HCT116 (cell line): ENCODE data around the gene PACSIN2.
"Not testable (repeated sequence)": the region's sequence is repeated elsewhere in the genome, so short reads cannot be mapped to it uniquely, and the experiment has no call there.

Experiments
- FOSL1 ChIP-seq: IDR thresholded peaks from 2 replicates; pipeline ENCODE4 v1.6.1; 2012; ENCODE audit warnings: low read depth
- POLR2A ChIP-seq: IDR thresholded peaks from 2 replicates; pipeline ENCODE4 v1.7.0; 2011; ENCODE audit warnings: borderline replicate concordance; ENCODE audit not compliant: insufficient read depth, insufficient read length; ENCODE audit errors: extremely low read depth
- RAD21 ChIP-seq: IDR thresholded peaks from 2 replicates; pipeline ENCODE4 v1.6.1; 2012; ENCODE audit warnings: low read depth, mild to moderate bottlenecking
- SRF ChIP-seq: IDR thresholded peaks from 2 replicates; pipeline ENCODE4 v1.6.1; 2012; ENCODE audit warnings: low read depth
- TCF7L2 ChIP-seq: IDR thresholded peaks from 2 replicates; pipeline ENCODE4 v1.7.0; 2011; ENCODE audit warnings: borderline replicate concordance, inconsistent platforms; ENCODE audit not compliant: insufficient read depth, insufficient read length; ENCODE audit errors: extremely low read depth
- YY1 ChIP-seq: IDR thresholded peaks from 2 replicates; pipeline ENCODE4 v1.6.1; 2011; ENCODE audit warnings: low read length, low read depth, moderate library complexity, mild to moderate bottlenecking; ENCODE audit not compliant: insufficient replicate concordance; ENCODE audit errors: extremely low read depth
- ZFX ChIP-seq: fragments of 450-650 bp; IDR thresholded peaks from 2 replicates; pipeline ENCODE4 v1.6.1; 2017
- TF ChIP-seq, protein P1 (sequence below): IDR thresholded peaks from 2 replicates; pipeline ENCODE4 v1.6.1; 2012; ENCODE audit warnings: low read depth
- TF ChIP-seq, protein P2 (sequence below), 3 experiments: fragments of 200-600 bp in 1 of 3; sonication (generic) in 1 of 3; IDR thresholded peaks in 2 of 3; conservative IDR thresholded peaks in 1 of 3; 2 replicates each; pipeline ENCODE4 v1.5.1; 2012 to 2017; ENCODE audit warnings: low read depth in 2 of 3, low read length in 2 of 3, antibody characterized with exemption in 1 of 3, borderline replicate concordance in 1 of 3, control low read depth in 1 of 3, mild to moderate bottlenecking in 1 of 3, mixed read lengths in 1 of 3, mixed run types in 1 of 3, moderate library complexity in 1 of 3; ENCODE audit not compliant: insufficient read depth in 1 of 3
- TF ChIP-seq, protein P3 (sequence below): IDR thresholded peaks from 2 replicates; pipeline ENCODE4 v1.6.1; 2012

DNA sequence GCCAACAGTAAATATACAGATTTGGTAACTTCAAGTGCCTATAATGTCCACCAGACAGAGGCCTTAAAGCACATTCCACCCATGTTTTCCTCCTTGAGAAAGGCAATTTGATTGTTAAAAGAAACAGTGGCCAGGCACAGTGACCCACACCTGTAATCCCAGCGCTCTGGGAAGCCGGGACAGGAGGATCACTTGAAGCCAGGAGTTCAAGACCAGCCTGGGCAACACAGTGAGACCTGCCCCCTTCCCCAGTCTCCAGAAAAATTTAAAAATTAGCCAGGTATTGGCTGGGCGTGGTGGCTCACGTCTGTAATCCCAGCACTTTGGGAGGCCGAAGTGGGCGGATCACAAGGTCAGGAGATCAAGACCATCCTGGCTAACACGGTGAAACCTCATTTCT is 19.3 kb downstream of the PACSIN2 start:
- not testable (repeated sequence) for TF ChIP-seq YY1, ZFX, POLR2A, RAD21, TCF7L2, SRF, FOSL1
- TF ChIP-seq, protein P1, sequence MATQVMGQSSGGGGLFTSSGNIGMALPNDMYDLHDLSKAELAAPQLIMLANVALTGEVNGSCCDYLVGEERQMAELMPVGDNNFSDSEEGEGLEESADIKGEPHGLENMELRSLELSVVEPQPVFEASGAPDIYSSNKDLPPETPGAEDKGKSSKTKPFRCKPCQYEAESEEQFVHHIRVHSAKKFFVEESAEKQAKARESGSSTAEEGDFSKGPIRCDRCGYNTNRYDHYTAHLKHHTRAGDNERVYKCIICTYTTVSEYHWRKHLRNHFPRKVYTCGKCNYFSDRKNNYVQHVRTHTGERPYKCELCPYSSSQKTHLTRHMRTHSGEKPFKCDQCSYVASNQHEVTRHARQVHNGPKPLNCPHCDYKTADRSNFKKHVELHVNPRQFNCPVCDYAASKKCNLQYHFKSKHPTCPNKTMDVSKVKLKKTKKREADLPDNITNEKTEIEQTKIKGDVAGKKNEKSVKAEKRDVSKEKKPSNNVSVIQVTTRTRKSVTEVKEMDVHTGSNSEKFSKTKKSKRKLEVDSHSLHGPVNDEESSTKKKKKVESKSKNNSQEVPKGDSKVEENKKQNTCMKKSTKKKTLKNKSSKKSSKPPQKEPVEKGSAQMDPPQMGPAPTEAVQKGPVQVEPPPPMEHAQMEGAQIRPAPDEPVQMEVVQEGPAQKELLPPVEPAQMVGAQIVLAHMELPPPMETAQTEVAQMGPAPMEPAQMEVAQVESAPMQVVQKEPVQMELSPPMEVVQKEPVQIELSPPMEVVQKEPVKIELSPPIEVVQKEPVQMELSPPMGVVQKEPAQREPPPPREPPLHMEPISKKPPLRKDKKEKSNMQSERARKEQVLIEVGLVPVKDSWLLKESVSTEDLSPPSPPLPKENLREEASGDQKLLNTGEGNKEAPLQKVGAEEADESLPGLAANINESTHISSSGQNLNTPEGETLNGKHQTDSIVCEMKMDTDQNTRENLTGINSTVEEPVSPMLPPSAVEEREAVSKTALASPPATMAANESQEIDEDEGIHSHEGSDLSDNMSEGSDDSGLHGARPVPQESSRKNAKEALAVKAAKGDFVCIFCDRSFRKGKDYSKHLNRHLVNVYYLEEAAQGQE, result not testable (repeated sequence)
- TF ChIP-seq, protein P2, sequence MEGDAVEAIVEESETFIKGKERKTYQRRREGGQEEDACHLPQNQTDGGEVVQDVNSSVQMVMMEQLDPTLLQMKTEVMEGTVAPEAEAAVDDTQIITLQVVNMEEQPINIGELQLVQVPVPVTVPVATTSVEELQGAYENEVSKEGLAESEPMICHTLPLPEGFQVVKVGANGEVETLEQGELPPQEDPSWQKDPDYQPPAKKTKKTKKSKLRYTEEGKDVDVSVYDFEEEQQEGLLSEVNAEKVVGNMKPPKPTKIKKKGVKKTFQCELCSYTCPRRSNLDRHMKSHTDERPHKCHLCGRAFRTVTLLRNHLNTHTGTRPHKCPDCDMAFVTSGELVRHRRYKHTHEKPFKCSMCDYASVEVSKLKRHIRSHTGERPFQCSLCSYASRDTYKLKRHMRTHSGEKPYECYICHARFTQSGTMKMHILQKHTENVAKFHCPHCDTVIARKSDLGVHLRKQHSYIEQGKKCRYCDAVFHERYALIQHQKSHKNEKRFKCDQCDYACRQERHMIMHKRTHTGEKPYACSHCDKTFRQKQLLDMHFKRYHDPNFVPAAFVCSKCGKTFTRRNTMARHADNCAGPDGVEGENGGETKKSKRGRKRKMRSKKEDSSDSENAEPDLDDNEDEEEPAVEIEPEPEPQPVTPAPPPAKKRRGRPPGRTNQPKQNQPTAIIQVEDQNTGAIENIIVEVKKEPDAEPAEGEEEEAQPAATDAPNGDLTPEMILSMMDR (IDR thresholded peaks at IDR 0.05 in 2 of 3, conservative IDR thresholded peaks at IDR 0.05 in 1 of 3; ENCODE audit: borderline replicate concordance in 1 of 3, insufficient read depth in 1 of 3, low read depth in 2 of 3, low read length in 2 of 3), result not testable (repeated sequence)
- TF ChIP-seq, protein P3, sequence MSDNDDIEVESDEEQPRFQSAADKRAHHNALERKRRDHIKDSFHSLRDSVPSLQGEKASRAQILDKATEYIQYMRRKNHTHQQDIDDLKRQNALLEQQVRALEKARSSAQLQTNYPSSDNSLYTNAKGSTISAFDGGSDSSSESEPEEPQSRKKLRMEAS, result not testable (repeated sequence)
